Endothelial cell of umbilical vein (primary cell): ENCODE measurements around the gene CEP152. TPM values are rescaled to one million over a fixed set of nuclear protein-coding genes. Genes with fewer than 3 reads are reported as not detected.

Source experiments
- BruUV-seq: library from RNA; stranded (reverse); fragments of 400-500 nt; replicated peaks from 2 replicates; lab custom pipeline; 2021; lab: Mats Ljungman, UMichigan
- CTCF ChIA-PET: fragments of 300-600, 350-600 bp; sonication (Branson Sonifier 250); formaldehyde crosslinking; loops from one replicate; lab custom pipeline; 2021; ENCODE audit warnings: antibody characterized with exemption, inconsistent platforms; lab: Charles Lee
- POLR2A ChIA-PET: fragments of 300-600, 350-600 bp; sonication (Branson Sonifier 250); formaldehyde crosslinking; loops from one replicate; lab custom pipeline; 2021; ENCODE audit warnings: antibody characterized with exemption, inconsistent platforms; lab: Charles Lee
- DNase-seq: peaks from one replicate; pipeline ENCODE4 v3.0.0-alpha.2; 2011; ENCODE audit warnings: low read depth, low spot score
- FAIRE-seq: peaks from 2 replicates; lab custom pipeline; 2011; peaks lifted over from hg19 to GRCh38; lab: Jason Lieb, UNC
- H2AFZ ChIP-seq: 2 replicates; pipeline ENCODE4 v1.6.0; 2012; ENCODE audit warnings: low read depth, low read length, control low read depth, inconsistent platforms
- H3K27ac ChIP-seq: 2 replicates; pipeline ENCODE4 v1.5.1; 2011; ENCODE audit warnings: low read depth, mild to moderate bottlenecking, control low read depth, low read length, moderate library complexity; ENCODE audit not compliant: insufficient read depth
- H3K27me3 ChIP-seq, 2 experiments: 2 replicates each; pipeline versions ENCODE4 v1.6.0 to v1.6.1; 2011; ENCODE audit warnings: low read length in 2 of 2, mixed read lengths in 1 of 2; ENCODE audit not compliant: control insufficient read depth in 2 of 2, insufficient read depth in 2 of 2
- H3K36me3 ChIP-seq, 2 experiments: 2 replicates in 1 of 2; 3 replicates in 1 of 2; pipeline ENCODE4 v1.5.1; 2011; ENCODE audit warnings: low read length in 2 of 2, mild to moderate bottlenecking in 1 of 2, moderate library complexity in 1 of 2; ENCODE audit not compliant: control insufficient read depth in 2 of 2, insufficient read depth in 2 of 2; ENCODE audit errors: extremely low read depth in 1 of 2
- H3K4me1 ChIP-seq: 3 replicates; pipeline ENCODE4 v1.5.1; 2011; ENCODE audit warnings: mild to moderate bottlenecking, low read length; ENCODE audit not compliant: control insufficient read depth, insufficient read depth; ENCODE audit errors: extremely low read depth
- H3K4me2 ChIP-seq: 2 replicates; pipeline ENCODE4 v1.6.1; 2011; ENCODE audit warnings: low read length, control low read depth, mixed read lengths; ENCODE audit not compliant: insufficient read depth
- H3K4me3 ChIP-seq, 3 experiments: fragments of 200-600 bp in 1 of 3; sonication (generic), shearing (Covaris generic) in 1 of 3; replicated peaks in 1 of 3; 2 replicates each; pipeline ENCODE4 v1.5.1; 2011 to 2016; ENCODE audit warnings: control low read depth in 3 of 3, low read length in 3 of 3, mild to moderate bottlenecking in 2 of 3, inconsistent platforms in 1 of 3, low read depth in 1 of 3, moderate library complexity in 1 of 3; ENCODE audit not compliant: insufficient read depth in 1 of 3
- H3K79me2 ChIP-seq: 2 replicates; pipeline ENCODE4 v1.6.0; 2012; ENCODE audit warnings: low read length, inconsistent platforms; ENCODE audit not compliant: control insufficient read depth, insufficient read depth
- H3K9ac ChIP-seq: replicated peaks from 2 replicates; pipeline ENCODE3; 2011; ENCODE audit warnings: low read length, control low read depth; ENCODE audit not compliant: insufficient read depth; ENCODE audit errors: extremely low read depth
- H3K9me1 ChIP-seq: replicated peaks from 3 replicates; pipeline ENCODE4 v1.6.0; 2011; ENCODE audit warnings: mild to moderate bottlenecking, low read length; ENCODE audit not compliant: control insufficient read depth, insufficient read depth; ENCODE audit errors: extremely low read depth
- H3K9me3 ChIP-seq: replicated peaks from 2 replicates; pipeline ENCODE4 v1.5.1; 2012; ENCODE audit warnings: low read length, inconsistent platforms; ENCODE audit not compliant: control insufficient read depth, insufficient read depth
- H4K20me1 ChIP-seq: replicated peaks from 2 replicates; pipeline ENCODE3; 2011; ENCODE audit warnings: mild to moderate bottlenecking, low read length; ENCODE audit not compliant: control insufficient read depth, insufficient read depth; ENCODE audit errors: extremely low read depth
- CTCF ChIP-seq, 2 donors: IDR thresholded peaks; 1 replicate in 1 of 2; 2 replicates in 1 of 2; pipeline ENCODE4 v1.5.1; 2011; ENCODE audit warnings: low read length in 2 of 2, mild to moderate bottlenecking in 2 of 2, moderate library complexity in 2 of 2, control low read depth in 1 of 2, inconsistent platforms in 1 of 2, low read depth in 1 of 2; ENCODE audit not compliant: insufficient read depth in 1 of 2; ENCODE audit errors: extremely low read depth in 1 of 2
- EZH2 ChIP-seq: IDR thresholded peaks from 2 replicates; pipeline ENCODE4 v1.6.1; 2012; ENCODE audit warnings: borderline replicate concordance, low read depth, mild to moderate bottlenecking, moderate library complexity, low read length, inconsistent platforms; ENCODE audit not compliant: severe bottlenecking
- FOS ChIP-seq: IDR thresholded peaks from 2 replicates; pipeline ENCODE4 v1.6.1; 2011; ENCODE audit warnings: mild to moderate bottlenecking, low read length, moderate library complexity, borderline replicate concordance; ENCODE audit not compliant: insufficient read depth
- GATA2 ChIP-seq: IDR thresholded peaks from 2 replicates; pipeline ENCODE4 v1.7.0; 2011; ENCODE audit warnings: low read depth, mild to moderate bottlenecking, moderate library complexity, mixed read lengths, low read length; ENCODE audit not compliant: insufficient read length, insufficient read depth
- JUN ChIP-seq: IDR thresholded peaks from 2 replicates; pipeline ENCODE4 v1.6.1; 2011; ENCODE audit warnings: borderline replicate concordance, low read depth; ENCODE audit not compliant: insufficient read length, insufficient read depth
- MAX ChIP-seq: IDR thresholded peaks from 2 replicates; pipeline ENCODE4 v1.6.1; 2011; ENCODE audit not compliant: insufficient read depth, insufficient read length
- MYC ChIP-seq: IDR thresholded peaks from one replicate; pipeline ENCODE4 v1.6.1; 2011; ENCODE audit warnings: mild to moderate bottlenecking, low read depth, low read length
- POLR2A ChIP-seq: IDR thresholded peaks from 2 replicates; pipeline ENCODE4 v1.6.1; 2012; ENCODE audit warnings: low read depth, mild to moderate bottlenecking, control low read depth, low read length
- POLR2AphosphoS5 ChIP-seq: IDR thresholded peaks from 2 replicates; pipeline ENCODE4 v1.6.1; 2012; ENCODE audit warnings: low read depth, mild to moderate bottlenecking, control low read depth, low read length, moderate library complexity; ENCODE audit not compliant: insufficient read depth
- dilution Hi-C: fragments of 300-500 bp; cut with MboI; formaldehyde crosslinking; loops from one replicate; pipeline ENCODE4 v1.15.0; 2019; ENCODE audit warnings: low sequenced_read_pairs; ENCODE audit not compliant: extremely low pct_ligation_motif_present
- intact Hi-C: fragments of 100-400 bp; cut with micrococcal nuclease; formaldehyde crosslinking; loops from one replicate; pipeline ENCODE4 v1.10.0; 2022
- polyA plus RNA-seq, 4 experiments: library from polyadenylated mRNA; depleted of rRNA in 3 of 4; stranded (reverse) in 3 of 4; unstranded in 1 of 4; fragments of >200 nt; gene quantifications; 2 replicates each; pipeline versions ENCODE4 v1.2.1 to v1.2.3, GENCODE V29; 2011 to 2012; ENCODE audit warnings: missing spikeins in 1 of 4
- total RNA-seq: library from RNA; stranded (reverse); gene quantifications from 2 replicates; pipeline ENCODE4 v1.2.3, GENCODE V29; 2021

CEP152 gene
- total and polyA plus RNA-seq, 2 donors (not counting 3 experiments of a cell fraction or from before 2014, with no cell fraction given): 3.0 to 15.7 TPM

DNA sequence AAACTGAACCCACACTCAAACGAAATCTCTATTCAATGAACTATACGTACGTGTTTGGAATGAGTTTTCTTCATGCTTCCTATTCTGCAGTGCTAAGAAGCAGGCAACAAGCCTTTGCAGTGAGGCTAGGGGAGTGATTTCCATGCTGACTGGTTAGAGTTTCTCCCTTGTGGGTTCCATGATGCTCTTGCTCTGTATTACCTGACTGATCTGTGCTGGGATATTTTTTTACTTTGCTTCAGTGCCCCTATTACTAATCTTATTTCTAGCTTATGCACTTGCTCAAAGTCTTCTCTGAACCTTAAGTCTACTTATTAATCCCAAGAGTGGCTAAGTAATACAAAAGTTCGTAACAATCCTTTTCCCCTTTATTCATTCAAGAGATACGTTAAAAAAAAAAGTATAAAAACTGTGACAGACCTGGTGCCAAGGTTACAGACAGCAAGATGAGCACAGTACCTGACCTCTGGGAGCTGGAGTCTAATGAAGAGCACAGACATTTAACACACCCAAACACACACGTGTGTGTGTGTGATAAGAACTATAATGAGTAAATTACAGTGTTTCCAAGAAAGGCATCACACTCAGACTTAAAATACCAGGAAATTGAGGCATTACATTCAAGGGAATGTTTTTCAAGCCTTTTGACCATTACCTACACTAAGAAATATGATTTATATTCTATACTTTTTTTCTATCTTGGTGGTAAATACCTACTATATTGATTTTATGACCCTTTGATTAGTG is 114.9 kb downstream of the CEP152 start:
- no peak overlapping the region for H3K27ac ChIP-seq
- H3K27me3 ChIP-seq: no peaks in the 10 kb centered on the region
- no peak for TF ChIP-seq POLR2AphosphoS5
- no peak for TF ChIP-seq MYC
- no peak for TF ChIP-seq POLR2A
- no peak for TF ChIP-seq MAX
- TF ChIP-seq EZH2: no peak
- no peak for TF ChIP-seq FOS
- no peak for TF ChIP-seq GATA2
- TF ChIP-seq CTCF (IDR thresholded peaks at IDR 0.05; ENCODE audit: extremely low read depth in 1 of 2, insufficient read depth in 1 of 2, low read depth in 1 of 2, low read length in 2 of 2): no peak
- no peak for TF ChIP-seq JUN
- H2AFZ ChIP-seq: no peak overlapping the region
- dilution Hi-C loops: no loop called here
- ChIA-PET CTCF (interaction anchor here (1.9 kb wide), 1 partner anchor 338 kb away, joined by 9 read pairs; no protein-coding TSS in a partner anchor), POLR2A (no interaction called here)
- no peak overlapping the region for H3K4me3 ChIP-seq
- no TSS peak for BruUV-seq
- H3K79me2 ChIP-seq: no peaks in the 10 kb centered on the region
- peak overlapping the region; percentile 19 for H3K4me2 ChIP-seq
- DNase-seq (peak; percentile 6), FAIRE-seq (no peak)
- H3K36me3 ChIP-seq: no peaks in the 10 kb centered on the region
- intact Hi-C loops: loop anchor here (2.0 to 5.0 kb wide), 2 partner anchors 51 to 339 kb away; partner anchors contain the start of gene FBN1
- H3K9me3 ChIP-seq: no peaks in the 10 kb centered on the region
- no peak overlapping the region for H3K9ac ChIP-seq
- H4K20me1 ChIP-seq: no peaks in the 10 kb centered on the region
- H3K4me1 ChIP-seq: peaks cover 28% of the 10 kb centered on the region
- H3K9me1 ChIP-seq: no peaks in the 10 kb centered on the region
